Keratinocyte (primary cell): ENCODE measurements around the gene HDAC7. TPM values are rescaled to one million over a fixed set of nuclear protein-coding genes. Genes with fewer than 3 reads are reported as not detected.

ENCODE experiments used
- DNase-seq: peaks from one replicate; pipeline ENCODE4 v3.0.0-alpha.2; 2011; ENCODE audit warnings: low read depth, missing footprints, low spot score
- FAIRE-seq: peaks from 2 replicates; lab custom pipeline; 2011; peaks lifted over from hg19 to GRCh38; lab: Jason Lieb, UNC
- H2AFZ ChIP-seq: 2 replicates; pipeline ENCODE4 v1.6.0; 2012; ENCODE audit warnings: low read length, control low read depth, inconsistent platforms; ENCODE audit not compliant: control insufficient read depth
- H3K27ac ChIP-seq: 2 replicates; pipeline ENCODE4 v1.5.1; 2011; ENCODE audit warnings: low read length; ENCODE audit not compliant: control insufficient read depth, insufficient read depth
- H3K27me3 ChIP-seq: 3 replicates; pipeline ENCODE4 v1.6.0; 2011; ENCODE audit warnings: low read length; ENCODE audit not compliant: control insufficient read depth, insufficient read depth; ENCODE audit errors: extremely low read depth
- H3K36me3 ChIP-seq, 2 experiments: 2 replicates in 1 of 2; 3 replicates in 1 of 2; pipeline ENCODE4 v1.5.1; 2011; ENCODE audit warnings: low read length in 2 of 2, mild to moderate bottlenecking in 1 of 2; ENCODE audit not compliant: control insufficient read depth in 2 of 2, insufficient read depth in 2 of 2; ENCODE audit errors: extremely low read depth in 1 of 2
- H3K4me1 ChIP-seq: 3 replicates; pipeline ENCODE4 v1.5.1; 2011; ENCODE audit warnings: low read length; ENCODE audit not compliant: control insufficient read depth, insufficient read depth; ENCODE audit errors: extremely low read depth
- H3K4me2 ChIP-seq: 3 replicates; pipeline ENCODE4 v1.6.0; 2011; ENCODE audit warnings: low read depth, low read length; ENCODE audit not compliant: control insufficient read depth, insufficient read depth; ENCODE audit errors: extremely low read depth
- H3K4me3 ChIP-seq, 3 experiments: fragments of 200-600 bp in 1 of 3; sonication (generic) in 1 of 3; 2 replicates in 2 of 3; 3 replicates in 1 of 3; pipeline ENCODE4 v1.5.1; 2011 to 2016; ENCODE audit warnings: low read length in 3 of 3, mild to moderate bottlenecking in 3 of 3, control low read depth in 2 of 3, inconsistent platforms in 1 of 3, low read depth in 1 of 3, mixed read lengths in 1 of 3, mixed run types in 1 of 3, moderate library complexity in 1 of 3; ENCODE audit not compliant: control insufficient read depth in 2 of 3, insufficient read depth in 2 of 3; ENCODE audit errors: extremely low read depth in 1 of 3
- H3K79me2 ChIP-seq: 2 replicates; pipeline ENCODE4 v1.6.0; 2012; ENCODE audit warnings: low read length; ENCODE audit not compliant: control insufficient read depth, insufficient read depth
- H3K9ac ChIP-seq: 3 replicates; pipeline ENCODE4 v1.6.0; 2011; ENCODE audit warnings: low read length; ENCODE audit not compliant: control insufficient read depth, insufficient read depth; ENCODE audit errors: extremely low read depth
- H3K9me1 ChIP-seq: 3 replicates; pipeline ENCODE4 v1.6.0; 2011; ENCODE audit warnings: low read length; ENCODE audit not compliant: control insufficient read depth, insufficient read depth; ENCODE audit errors: extremely low read depth
- H3K9me3 ChIP-seq: 2 replicates; pipeline ENCODE4 v1.5.1; 2012; ENCODE audit warnings: low read depth, low read length; ENCODE audit not compliant: control insufficient read depth
- H4K20me1 ChIP-seq: 3 replicates; pipeline ENCODE4 v1.6.0; 2011; ENCODE audit warnings: low read length; ENCODE audit not compliant: control insufficient read depth, insufficient read depth; ENCODE audit errors: extremely low read depth
- CTCF ChIP-seq, 3 experiments: IDR thresholded peaks in 1 of 3; conservative IDR thresholded peaks in 1 of 3; optimal IDR thresholded peaks in 1 of 3; 2 replicates in 2 of 3; 3 replicates in 1 of 3; pipeline versions ENCODE3 to v1.5.1; 2011; ENCODE audit warnings: low read length in 3 of 3, mild to moderate bottlenecking in 3 of 3, moderate library complexity in 2 of 3, control low read depth in 1 of 3, inconsistent platforms in 1 of 3; ENCODE audit not compliant: insufficient read depth in 2 of 3; ENCODE audit errors: extremely low read depth in 1 of 3
- EZH2 ChIP-seq: IDR thresholded peaks from one replicate; pipeline ENCODE4 v1.6.1; 2012; ENCODE audit warnings: inconsistent platforms, mild to moderate bottlenecking, low read length, moderate library complexity
- dilution Hi-C: fragments of 300-500 bp; cut with MboI; formaldehyde crosslinking; loops from one replicate; pipeline ENCODE4 v1.7.0; 2020; ENCODE audit warnings: low sequenced_read_pairs; ENCODE audit not compliant: extremely low pct_ligation_motif_present
- polyA plus RNA-seq, 5 experiments: library from polyadenylated mRNA; depleted of rRNA in 3 of 5; stranded (reverse) in 3 of 5; stranded (forward) in 1 of 5; unstranded in 1 of 5; fragments of >200 nt; gene quantifications; 1 replicate in 1 of 5; 2 replicates in 3 of 5; 3 replicates in 1 of 5; pipeline versions ENCODE4 v1.2.1 to v1.2.3, GENCODE V29; 2011 to 2012; ENCODE audit warnings: missing spikeins in 2 of 5, low read depth in 1 of 5, low replicate concordance in 1 of 5

Gene HDAC7
- polyA plus RNA-seq, 1 donor (not counting 4 experiments of a cell fraction or from before 2014, with no cell fraction given), result 17.0 TPM

- dilution Hi-C loops, result no loop called here
- peaks cover 8 to 23% of the 10 kb centered on the region in 2 experiments for H3K36me3 ChIP-seq
- no peaks in the 10 kb centered on the region for H3K9me3 ChIP-seq
- H4K20me1 ChIP-seq, result no peaks in the 10 kb centered on the region
- H3K4me1 ChIP-seq, result peaks cover 40% of the 10 kb centered on the region
- H3K27me3 ChIP-seq, result no peaks in the 10 kb centered on the region
- H3K4me2 ChIP-seq, result no peak overlapping the region
- no peak overlapping the region for H3K9ac ChIP-seq
- no peak overlapping the region for H3K27ac ChIP-seq
- FAIRE-seq, result peak; percentile 58
- no peak for DNase-seq
- H3K79me2 ChIP-seq, result no peaks in the 10 kb centered on the region
- no peak overlapping the region for H2AFZ ChIP-seq
- no peak overlapping the region for H3K4me3 ChIP-seq
- TF ChIP-seq CTCF (optimal IDR thresholded peaks at IDR 0.05 in 1 of 3, IDR thresholded peaks at IDR 0.05 in 1 of 3, conservative IDR thresholded peaks at IDR 0.05 in 1 of 3; ENCODE audit: extremely low read depth in 1 of 3, insufficient read depth in 2 of 3, low read length in 3 of 3), result no peak
- peaks cover 4% of the 10 kb centered on the region for H3K9me1 ChIP-seq
These were observed 71.2 kb downstream of the HDAC7 start for GRCh38 chr12:47748507-47748828.

- peaks cover 8 to 23% of the 10 kb centered on the region in 2 experiments for H3K36me3 ChIP-seq
- no peak overlapping the region for H3K27ac ChIP-seq
- H3K27me3 ChIP-seq, result no peaks in the 10 kb centered on the region
- peaks cover 4% of the 10 kb centered on the region for H3K9me1 ChIP-seq
- H3K4me3 ChIP-seq, result no peak overlapping the region
- dilution Hi-C loops, result no loop called here
- no peaks in the 10 kb centered on the region for H4K20me1 ChIP-seq
- H2AFZ ChIP-seq, result no peak overlapping the region
- no peak for DNase-seq
- no peak overlapping the region for H3K9ac ChIP-seq
- no peaks in the 10 kb centered on the region for H3K9me3 ChIP-seq
- H3K4me1 ChIP-seq, result peaks cover 34% of the 10 kb centered on the region
- H3K79me2 ChIP-seq, result no peaks in the 10 kb centered on the region
- no peak for FAIRE-seq
- TF ChIP-seq CTCF (optimal IDR thresholded peaks at IDR 0.05 in 1 of 3, IDR thresholded peaks at IDR 0.05 in 1 of 3, conservative IDR thresholded peaks at IDR 0.05 in 1 of 3; ENCODE audit: extremely low read depth in 1 of 3, insufficient read depth in 2 of 3, low read length in 3 of 3) (no peak), EZH2 (no peak)
- no peak overlapping the region for H3K4me2 ChIP-seq
These were observed 71.9 kb downstream of the HDAC7 start for GRCh38 chr12:47747596-47748506.
